IPS-18c (cell line): ENCODE data around the gene AGAP1.

ENCODE experiments used
- H3K4me3 ChIP-seq: 2 replicates; pipeline ENCODE4 v1.7.0; 2013; ENCODE audit warnings: low read depth, mild to moderate bottlenecking, low read length, moderate library complexity; ENCODE audit not compliant: insufficient read depth
- H3K9me3 ChIP-seq: one replicate; pipeline ENCODE4 v1.6.1; 2013; ENCODE audit warnings: mild to moderate bottlenecking, low read length, moderate library complexity; ENCODE audit not compliant: control insufficient read depth, insufficient read depth

AGAP1 gene

GRCh38 chr2:235954888-235955480 lies 461.1 kb downstream of the AGAP1 start:
- Histone ChIP-seq H3K9me3 (no peaks in the 10 kb centered on the region), H3K4me3 (no peak overlapping the region)

GRCh38 chr2:235955664-235956063 lies 461.8 kb downstream of the AGAP1 start:
- no peaks in the 10 kb centered on the region for H3K9me3 ChIP-seq
- H3K4me3 ChIP-seq = no peak overlapping the region

- Histone ChIP-seq H3K4me3 (no peak overlapping the region), H3K9me3 (no peaks in the 10 kb centered on the region)
Observed at GRCh38 chr2:235956281-235956970, 462.6 kb downstream of the AGAP1 start.

GRCh38 chr2:235957251-235957650 lies 463.4 kb downstream of the AGAP1 start:
- H3K9me3 ChIP-seq = no peaks in the 10 kb centered on the region
- no peak overlapping the region for H3K4me3 ChIP-seq

GRCh38 chr2:235958221-235958930 lies 464.5 kb downstream of the AGAP1 start:
- Histone ChIP-seq H3K4me3 (no peak overlapping the region), H3K9me3 (no peaks in the 10 kb centered on the region)

- no peaks in the 10 kb centered on the region for H3K9me3 ChIP-seq
Observed at GRCh38 chr2:235958931-235959410, 465.1 kb downstream of the AGAP1 start.

GRCh38 chr2:235960011-235960715 lies 466.3 kb downstream of the AGAP1 start:
- no peak overlapping the region for H3K4me3 ChIP-seq
- H3K9me3 ChIP-seq = no peaks in the 10 kb centered on the region

More at GRCh38 chr2:235958931-235959410, 465.1 kb downstream of the AGAP1 start:
- H3K4me3 ChIP-seq = no peak overlapping the region

- Histone ChIP-seq H3K9me3 (no peaks in the 10 kb centered on the region), H3K4me3 (no peak overlapping the region)
Observed at GRCh38 chr2:235960716-235961640, 467.1 kb downstream of the AGAP1 start.

- no peaks in the 10 kb centered on the region for H3K9me3 ChIP-seq
- no peak overlapping the region for H3K4me3 ChIP-seq
Observed at GRCh38 chr2:235961711-235962110, 467.9 kb downstream of the AGAP1 start.

- Histone ChIP-seq H3K9me3 (no peaks in the 10 kb centered on the region), H3K4me3 (no peak overlapping the region)
Observed at GRCh38 chr2:235963853-235964577, 470.2 kb downstream of the AGAP1 start.

GRCh38 chr2:235964787-235965390 lies 471.0 kb downstream of the AGAP1 start:
- Histone ChIP-seq H3K4me3 (no peak overlapping the region), H3K9me3 (no peaks in the 10 kb centered on the region)

- no peak overlapping the region for H3K4me3 ChIP-seq
- H3K9me3 ChIP-seq = no peaks in the 10 kb centered on the region
Observed at GRCh38 chr2:235966396-235966795, 472.6 kb downstream of the AGAP1 start.

GRCh38 chr2:235966932-235967757 lies 473.3 kb downstream of the AGAP1 start:
- Histone ChIP-seq H3K4me3 (no peak overlapping the region), H3K9me3 (no peaks in the 10 kb centered on the region)

- Histone ChIP-seq H3K9me3 (no peaks in the 10 kb centered on the region), H3K4me3 (no peak overlapping the region)
Observed at GRCh38 chr2:235968155-235968554, 474.3 kb downstream of the AGAP1 start.
